H1 (cell line): Measurements from ENCODE around the gene GGTLC3. TPM values are rescaled to one million over a fixed set of nuclear protein-coding genes. Genes with fewer than 3 reads are reported as not detected.
"Not testable (repeated sequence)": the region's sequence is repeated elsewhere in the genome, so short reads cannot be mapped to it uniquely, and the experiment has no call there.

Source experiments
- CTCF ChIA-PET: fragments of 300-600 bp; sonication (Branson Sonifier 250); formaldehyde crosslinking; loops from one replicate; lab custom pipeline; 2021; ENCODE audit not compliant: partially characterized antibody; lab: Charles Lee
- POLR2A ChIA-PET: fragments of 300-600 bp; sonication (Branson Sonifier 250); formaldehyde crosslinking; loops from one replicate; lab custom pipeline; 2021; ENCODE audit warnings: inconsistent platforms; ENCODE audit not compliant: partially characterized antibody; lab: Charles Lee
- DNase-seq, 2 experiments: peaks; one replicate each; pipeline versions ENCODE4 v3.0.0 to v3.0.0-alpha.2; 2010 to 2022; ENCODE audit warnings: low spot score in 2 of 2, low read depth in 1 of 2, mixed read lengths in 1 of 2
- FAIRE-seq: peaks from 2 replicates; lab custom pipeline; 2011; peaks lifted over from hg19 to GRCh38; lab: Jason Lieb, UNC
- H2AFZ ChIP-seq: 2 replicates; pipeline ENCODE4 v1.8.1; 2012; ENCODE audit warnings: low read length, inconsistent platforms
- H2AK5ac ChIP-seq: 2 replicates; pipeline ENCODE4 v1.6.1; 2013; ENCODE audit warnings: low read depth, low read length
- H2BK120ac ChIP-seq: replicated peaks from 2 replicates; pipeline ENCODE3; 2013; ENCODE audit warnings: low read depth, low read length, inconsistent platforms
- H2BK12ac ChIP-seq: 2 replicates; pipeline ENCODE4 v1.6.1; 2013; ENCODE audit warnings: low read depth, low read length
- H2BK15ac ChIP-seq: 2 replicates; pipeline ENCODE4 v1.6.1; 2013; ENCODE audit warnings: low read length
- H2BK20ac ChIP-seq: 2 replicates; pipeline ENCODE4 v1.6.1; 2013; ENCODE audit warnings: low read length
- H2BK5ac ChIP-seq: 2 replicates; pipeline ENCODE4 v1.6.1; 2013; ENCODE audit warnings: low read depth, low read length
- H3K14ac ChIP-seq: 2 replicates; pipeline ENCODE4 v1.6.1; 2013; ENCODE audit warnings: inconsistent platforms; ENCODE audit not compliant: insufficient read length
- H3K18ac ChIP-seq: 2 replicates; pipeline ENCODE4 v1.6.1; 2013; ENCODE audit warnings: low read length; ENCODE audit errors: extremely low read depth
- H3K23ac ChIP-seq: 2 replicates; pipeline ENCODE4 v1.6.1; 2013; ENCODE audit warnings: inconsistent platforms; ENCODE audit not compliant: insufficient read length
- H3K23me2 ChIP-seq: 2 replicates; pipeline ENCODE4 v1.6.1; 2013; ENCODE audit warnings: low read depth, low read length
- H3K27ac ChIP-seq: 2 replicates; pipeline ENCODE4 v1.6.1; 2011; ENCODE audit warnings: low read depth, low read length, inconsistent platforms
- H3K27me3 ChIP-seq, 4 experiments: replicated peaks in 1 of 4; 1 replicate in 1 of 4; 2 replicates in 3 of 4; pipeline versions ENCODE4 v1.6.1 to v1.8.1; 2011 to 2013; ENCODE audit warnings: low read length in 3 of 4, mild to moderate bottlenecking in 3 of 4, inconsistent platforms in 2 of 4, mixed read lengths in 2 of 4, moderate library complexity in 1 of 4; ENCODE audit not compliant: control insufficient read depth in 3 of 4, insufficient read depth in 3 of 4; ENCODE audit errors: extremely low read depth in 1 of 4
- H3K36me3 ChIP-seq, 4 experiments: 2 replicates each; pipeline versions ENCODE4 v1.6.1 to v1.8.1; 2011 to 2013; ENCODE audit warnings: mild to moderate bottlenecking in 4 of 4, low read length in 3 of 4, moderate library complexity in 2 of 4, control low read depth in 1 of 4, inconsistent platforms in 1 of 4; ENCODE audit not compliant: insufficient read depth in 4 of 4, control insufficient read depth in 2 of 4
- H3K4ac ChIP-seq: replicated peaks from 2 replicates; pipeline ENCODE3; 2013; ENCODE audit warnings: low read length, low read depth, mixed read lengths, inconsistent platforms; ENCODE audit not compliant: insufficient read length
- H3K4me1 ChIP-seq, 4 experiments: replicated peaks in 1 of 4; 1 replicate in 1 of 4; 2 replicates in 3 of 4; pipeline versions ENCODE4 v1.6.1 to v1.8.1; 2011 to 2013; ENCODE audit warnings: low read length in 3 of 4, inconsistent platforms in 2 of 4, mixed read lengths in 1 of 4; ENCODE audit not compliant: insufficient read depth in 4 of 4, control insufficient read depth in 3 of 4
- H3K4me2 ChIP-seq, 2 experiments: 2 replicates each; pipeline versions ENCODE4 v1.6.1 to v1.8.1; 2011 to 2013; ENCODE audit warnings: low read depth in 2 of 2, low read length in 2 of 2, control low read depth in 1 of 2, inconsistent platforms in 1 of 2, mild to moderate bottlenecking in 1 of 2; ENCODE audit not compliant: insufficient read depth in 1 of 2
- H3K4me3 ChIP-seq, 4 experiments: fragments of 200-600, 300-600 bp in 1 of 4; sonication (generic), shearing (Covaris generic), sonication (Bioruptor Twin) in 1 of 4; 2 replicates each; pipeline versions ENCODE4 v1.5.1 to v1.8.1; 2011 to 2016; ENCODE audit warnings: low read length in 4 of 4, low read depth in 3 of 4, control low read depth in 2 of 4, inconsistent platforms in 2 of 4, mild to moderate bottlenecking in 2 of 4, mixed read lengths in 1 of 4, moderate library complexity in 1 of 4; ENCODE audit not compliant: insufficient read depth in 2 of 4; ENCODE audit errors: extremely low read depth in 1 of 4
- H3K56ac ChIP-seq: replicated peaks from 2 replicates; pipeline ENCODE3; 2013; ENCODE audit warnings: low read depth, mild to moderate bottlenecking, mixed read lengths, low read length, inconsistent platforms; ENCODE audit not compliant: insufficient read length
- H3K79me1 ChIP-seq: 2 replicates; pipeline ENCODE4 v1.6.1; 2013; ENCODE audit warnings: low read depth, low read length, control low read depth
- H3K79me2 ChIP-seq, 2 experiments: 2 replicates each; pipeline versions ENCODE4 v1.6.1 to v1.8.1; 2012 to 2013; ENCODE audit warnings: low read length in 2 of 2, mild to moderate bottlenecking in 2 of 2, inconsistent platforms in 1 of 2; ENCODE audit not compliant: insufficient read depth in 2 of 2, control insufficient read depth in 1 of 2
- H3K9ac ChIP-seq, 4 experiments: replicated peaks in 1 of 4; 1 replicate in 1 of 4; 2 replicates in 3 of 4; pipeline versions ENCODE4 v1.6.1 to v1.8.1; 2011 to 2013; ENCODE audit warnings: low read depth in 3 of 4, low read length in 3 of 4, control low read depth in 2 of 4, mild to moderate bottlenecking in 2 of 4, moderate library complexity in 2 of 4, inconsistent platforms in 1 of 4; ENCODE audit errors: extremely low read depth in 1 of 4
- H3K9me3 ChIP-seq, 2 experiments: 2 replicates each; pipeline versions ENCODE4 v1.6.1 to v1.8.1; 2012 to 2013; ENCODE audit warnings: mild to moderate bottlenecking in 2 of 2, moderate library complexity in 2 of 2, control low read depth in 1 of 2, inconsistent platforms in 1 of 2, low read depth in 1 of 2, low read length in 1 of 2, mixed read lengths in 1 of 2; ENCODE audit not compliant: insufficient read depth in 2 of 2
- H4K20me1 ChIP-seq, 2 experiments: replicated peaks in 1 of 2; 2 replicates each; pipeline versions ENCODE3 to v1.8.1; 2011 to 2013; ENCODE audit warnings: inconsistent platforms in 2 of 2, low read length in 2 of 2, mild to moderate bottlenecking in 1 of 2; ENCODE audit not compliant: insufficient read depth in 2 of 2, control insufficient read depth in 1 of 2
- H4K5ac ChIP-seq: 2 replicates; pipeline ENCODE4 v1.6.1; 2013; ENCODE audit warnings: low read length, low read depth, mixed read lengths, inconsistent platforms; ENCODE audit not compliant: insufficient read length
- H4K8ac ChIP-seq: 2 replicates; pipeline ENCODE4 v1.8.0; 2013; ENCODE audit warnings: mild to moderate bottlenecking, moderate library complexity, low read length, inconsistent platforms; ENCODE audit not compliant: insufficient read depth; ENCODE audit errors: extremely low read depth
- H4K91ac ChIP-seq: replicated peaks from 2 replicates; pipeline ENCODE3; 2013; ENCODE audit warnings: low read length, mixed read lengths, inconsistent platforms; ENCODE audit not compliant: insufficient read length
- WGBS, 2 experiments: shearing (Covaris generic) in 1 of 2; methylation state at CpG; one replicate each; pipeline versions ENCODE4 v1.1.6 to v1.1.7; 2013 to 2015; ENCODE audit warnings: low lambda C conversion rate in 2 of 2, mixed read lengths in 2 of 2, inconsistent platforms in 1 of 2, low coverage in 1 of 2, missing lambda C conversion rate in 1 of 2; ENCODE audit not compliant: insufficient replicate concordance in 2 of 2, insufficient coverage in 1 of 2, insufficient read length in 1 of 2; ENCODE audit errors: extremely low coverage in 1 of 2, missing lambda C conversion rate in 1 of 2; 5-methylcytosine and 5-hydroxymethylcytosine counted together
- polyA plus RNA-seq, 7 experiments: library from polyadenylated mRNA; depleted of rRNA in 3 of 7; stranded (reverse) in 5 of 7; unstranded in 2 of 7; fragments of >200 nt in 5 of 7; fragments of 200-250 nt in 2 of 7; gene quantifications; 1 replicate in 5 of 7; 2 replicates in 1 of 7; 4 replicates in 1 of 7; pipeline versions ENCODE4 v1.2.1 to v1.2.3, GENCODE V29; 2011 to 2013; ENCODE audit warnings: missing spikeins in 2 of 7, mixed read lengths in 2 of 7
- total RNA-seq: library from RNA; stranded (reverse); fragmentation: NEBNext Ultra II Directional; extraction: Animal tissue kit (Norgen Biotek cat#: 25700); gene quantifications from 2 replicates; pipeline ENCODE4 v1.2.1, GENCODE V29; 2021

GGTLC3 gene
- total and polyA plus RNA-seq, 2 of the 8 experiments (the other 6 are each of a cell fraction or from before 2014, with no cell fraction given) = not detected

GRCh38 chr22:18496227-18496626 lies 21.7 kb downstream of the GGTLC3 start:
- CTCF ChIA-PET, FAIRE-seq: not testable (repeated sequence)
- WGBS, 2 experiments = no CpG with 5 or more reads among the region's 3 CpGs

More at GRCh38 chr22:18496227-18496626, 21.7 kb downstream of the GGTLC3 start:
- H3K4me1 ChIP-seq, H3K9me3 ChIP-seq, H3K18ac ChIP-seq, H3K27me3 ChIP-seq, DNase-seq, H3K4me2 ChIP-seq, H3K4ac ChIP-seq, H2BK120ac ChIP-seq, H4K5ac ChIP-seq, H3K4me3 ChIP-seq, H3K23ac ChIP-seq, H2BK5ac ChIP-seq, H3K23me2 ChIP-seq, H2BK12ac ChIP-seq, H2BK20ac ChIP-seq, H2AFZ ChIP-seq, H2BK15ac ChIP-seq, H3K79me2 ChIP-seq, H3K36me3 ChIP-seq, H3K56ac ChIP-seq, H3K9ac ChIP-seq, H4K8ac ChIP-seq, H3K27ac ChIP-seq, H3K79me1 ChIP-seq, H2AK5ac ChIP-seq, H3K14ac ChIP-seq, POLR2A ChIA-PET, H4K20me1 ChIP-seq, H4K91ac ChIP-seq: not testable (repeated sequence)

Other genes with a start within 250 kb of the GGTLC3 start
- gene TMEM191B, start 9.6 kb upstream of the GGTLC3 start, total RNA-seq = 1.2 and 2.6 TPM in 2 replicates
- 1.3 and 3.5 TPM in 2 replicates for gene TMEM191B, start 9.6 kb upstream of the GGTLC3 start, polyA plus RNA-seq (2011; rRNA removed)
- 0.52 and 0.56 TPM in 2 replicates for gene RIMBP3, start 93.8 kb upstream of the GGTLC3 start, total RNA-seq
- 0.11 and 0.15 TPM in 2 replicates for gene RIMBP3, start 93.8 kb upstream of the GGTLC3 start, polyA plus RNA-seq (2011; rRNA removed)